OCI-LY3 (cell line): ENCODE data around the gene RSRC2.

Experiments
- H2AFZ ChIP-seq: fragments of 200-600, 300-600 bp; shearing (Covaris generic); 2 replicates; pipeline ENCODE4 v1.6.0; 2014; ENCODE audit warnings: antibody characterized with exemption, low read depth, low read length
- H3K27ac ChIP-seq: fragments of 200-600, 300-600 bp; sonication (generic); 2 replicates; pipeline ENCODE4 v1.5.1; 2014; ENCODE audit warnings: mild to moderate bottlenecking, low read length, moderate library complexity, mixed read lengths
- H3K27me3 ChIP-seq: fragments of 200-600, 300-600 bp; sonication (generic); 2 replicates; pipeline ENCODE4 v1.6.1; 2014; ENCODE audit warnings: low read depth, low read length, mixed read lengths
- H3K36me3 ChIP-seq: fragments of 200-600, 300-600 bp; sonication (generic); replicated peaks from 2 replicates; pipeline ENCODE3; 2014; ENCODE audit warnings: low read depth, low read length, mixed read lengths
- H3K4me1 ChIP-seq: fragments of 300-600, 200-600 bp; sonication (generic); 2 replicates; pipeline ENCODE4 v1.6.1; 2014; ENCODE audit warnings: low read length, mixed read lengths
- H3K4me2 ChIP-seq: fragments of 200-600, 300-600 bp; sonication (generic); 2 replicates; pipeline ENCODE4 v1.6.1; 2014; ENCODE audit warnings: low read length, mixed read lengths
- H3K4me3 ChIP-seq: fragments of 300-600, 200-600 bp; sonication (generic); 2 replicates; pipeline ENCODE4 v1.5.1; 2014; ENCODE audit warnings: antibody characterized with exemption, mild to moderate bottlenecking, low read length, moderate library complexity
- H3K79me2 ChIP-seq: fragments of 300-600, 200-600 bp; shearing (Covaris generic); 2 replicates; pipeline ENCODE4 v1.6.1; 2014; ENCODE audit warnings: mild to moderate bottlenecking, low read length, mixed read lengths
- H3K9ac ChIP-seq: fragments of 300-600, 200-600 bp; shearing (Covaris generic); 2 replicates; pipeline ENCODE4 v1.6.0; 2014; ENCODE audit warnings: mild to moderate bottlenecking, low read length, moderate library complexity
- H3K9me3 ChIP-seq: fragments of 200-600, 300-600 bp; shearing (Covaris generic); 2 replicates; pipeline ENCODE4 v1.6.1; 2014; ENCODE audit warnings: low read length, mixed read lengths; ENCODE audit not compliant: insufficient read depth
- H4K20me1 ChIP-seq: fragments of 200-600, 300-600 bp; sonication (generic); 2 replicates; pipeline ENCODE4 v1.6.1; 2016; ENCODE audit warnings: low read length, mixed read lengths; ENCODE audit not compliant: insufficient read depth
- CTCF ChIP-seq: fragments of 200-600, 300-600 bp; sonication (generic); IDR thresholded peaks from 2 replicates; pipeline ENCODE4 v1.5.1; 2014; ENCODE audit warnings: antibody characterized with exemption, low read length, low read depth
- EZH2phosphoT487 ChIP-seq: fragments of 200-600 bp; shearing (Covaris generic); IDR thresholded peaks from 2 replicates; pipeline ENCODE4 v1.6.1; 2018; ENCODE audit warnings: antibody characterized with exemption, mixed run types, low read depth

Gene RSRC2

GRCh38 chr12:122518908-122519307 lies 7.8 kb downstream of the RSRC2 start:
- Histone ChIP-seq H3K9me3 (no peaks in the 10 kb centered on the region), H3K9ac (no peak overlapping the region), H2AFZ (no peak overlapping the region), H4K20me1 (peaks cover 65% of the 10 kb centered on the region), H3K79me2 (peaks cover 93% of the 10 kb centered on the region), H3K4me3 (no peak overlapping the region), H3K27ac (no peak overlapping the region), H3K4me1 (peaks cover 16% of the 10 kb centered on the region), H3K27me3 (no peaks in the 10 kb centered on the region), H3K36me3 (peaks cover 89% of the 10 kb centered on the region), H3K4me2 (no peak overlapping the region)
- TF ChIP-seq CTCF (no peak), EZH2phosphoT487 (no peak)

- Histone ChIP-seq H4K20me1 (peaks cover 61% of the 10 kb centered on the region), H3K27ac (no peak overlapping the region), H3K4me2 (no peak overlapping the region), H3K27me3 (no peaks in the 10 kb centered on the region), H3K79me2 (peaks cover 91% of the 10 kb centered on the region), H3K36me3 (peaks cover 86% of the 10 kb centered on the region), H3K4me1 (peaks cover 6% of the 10 kb centered on the region), H3K9ac (no peak overlapping the region), H2AFZ (no peak overlapping the region), H3K9me3 (no peaks in the 10 kb centered on the region), H3K4me3 (no peak overlapping the region)
- TF ChIP-seq CTCF: no peak
These were observed 8.9 kb downstream of the RSRC2 start for GRCh38 chr12:122517877-122518276.

- H3K27ac ChIP-seq: no peak overlapping the region
- TF ChIP-seq EZH2phosphoT487 (no peak), CTCF (no peak)
These were observed 10.0 kb downstream of the RSRC2 start for GRCh38 chr12:122516544-122517361.

GRCh38 chr12:122515275-122515674 lies 11.5 kb downstream of the RSRC2 start:
- Histone ChIP-seq H3K79me2 (peaks cover 90% of the 10 kb centered on the region), H3K4me2 (no peak overlapping the region), H3K4me1 (no peaks in the 10 kb centered on the region), H3K36me3 (peaks cover 85% of the 10 kb centered on the region), H3K27me3 (no peaks in the 10 kb centered on the region), H2AFZ (no peak overlapping the region), H3K9ac (no peak overlapping the region), H3K4me3 (no peak overlapping the region), H4K20me1 (peaks cover 53% of the 10 kb centered on the region), H3K9me3 (no peaks in the 10 kb centered on the region), H3K27ac (no peak overlapping the region)
- no peak for TF ChIP-seq CTCF
- no peak for TF ChIP-seq EZH2phosphoT487

More at GRCh38 chr12:122516544-122517361, 10.0 kb downstream of the RSRC2 start:
- Histone ChIP-seq H3K9ac (no peak overlapping the region), H3K4me3 (no peak overlapping the region), H3K4me1 (no peaks in the 10 kb centered on the region), H3K27me3 (no peaks in the 10 kb centered on the region), H3K9me3 (no peaks in the 10 kb centered on the region), H2AFZ (no peak overlapping the region), H3K4me2 (no peak overlapping the region), H4K20me1 (peaks cover 60% of the 10 kb centered on the region), H3K79me2 (peaks cover 91% of the 10 kb centered on the region), H3K36me3 (peaks cover 85% of the 10 kb centered on the region)
